ENCODE results near the gene LHX1. TPM values are rescaled to one million over a fixed set of nuclear protein-coding genes. Genes with fewer than 3 reads are reported as not detected.

The LHX1 gene
- total and polyA plus RNA-seq, 3 donors from 2014 or later: 0.06 to 0.51 (median 0.39) TPM

DNA sequence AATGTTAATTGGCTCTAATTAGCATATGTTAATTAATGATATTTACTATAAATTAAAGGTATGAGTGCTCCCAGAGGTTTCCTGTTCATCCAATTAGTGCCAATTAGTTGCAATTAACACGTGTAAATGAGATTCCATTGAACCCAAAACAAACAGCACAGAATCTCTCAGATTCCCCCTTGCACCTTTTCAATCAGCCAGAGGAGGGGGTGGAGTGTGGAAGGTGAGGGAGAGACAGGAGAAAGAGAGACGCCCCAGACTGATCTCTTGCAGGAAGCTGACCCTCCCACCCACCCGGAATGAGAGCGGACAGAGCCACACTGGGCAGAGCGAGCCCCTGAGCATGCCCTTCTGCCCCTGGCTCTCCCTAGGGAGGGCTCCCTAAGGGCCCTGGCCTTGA is 24.1 kb upstream of the LHX1 start:
- no peak for DNase-seq
- intact Hi-C loops (cut with DNase I; ENCODE audit: low total_unique reads): no loop called here
- Histone ChIP-seq H3K4me1 (no peaks in the 10 kb centered on the region), H3K36me3 (ENCODE audit: low read depth, missing control alignments) (no peaks in the 10 kb centered on the region), H3K9me3 (no peaks in the 10 kb centered on the region), H3K4me3 (no peak overlapping the region), H3K27ac (no peak overlapping the region), H3K27me3 (no peaks in the 10 kb centered on the region)
- no peak for TF ChIP-seq POLR2A (IDR thresholded peaks at IDR 0.05)
- TF ChIP-seq, protein P1, sequence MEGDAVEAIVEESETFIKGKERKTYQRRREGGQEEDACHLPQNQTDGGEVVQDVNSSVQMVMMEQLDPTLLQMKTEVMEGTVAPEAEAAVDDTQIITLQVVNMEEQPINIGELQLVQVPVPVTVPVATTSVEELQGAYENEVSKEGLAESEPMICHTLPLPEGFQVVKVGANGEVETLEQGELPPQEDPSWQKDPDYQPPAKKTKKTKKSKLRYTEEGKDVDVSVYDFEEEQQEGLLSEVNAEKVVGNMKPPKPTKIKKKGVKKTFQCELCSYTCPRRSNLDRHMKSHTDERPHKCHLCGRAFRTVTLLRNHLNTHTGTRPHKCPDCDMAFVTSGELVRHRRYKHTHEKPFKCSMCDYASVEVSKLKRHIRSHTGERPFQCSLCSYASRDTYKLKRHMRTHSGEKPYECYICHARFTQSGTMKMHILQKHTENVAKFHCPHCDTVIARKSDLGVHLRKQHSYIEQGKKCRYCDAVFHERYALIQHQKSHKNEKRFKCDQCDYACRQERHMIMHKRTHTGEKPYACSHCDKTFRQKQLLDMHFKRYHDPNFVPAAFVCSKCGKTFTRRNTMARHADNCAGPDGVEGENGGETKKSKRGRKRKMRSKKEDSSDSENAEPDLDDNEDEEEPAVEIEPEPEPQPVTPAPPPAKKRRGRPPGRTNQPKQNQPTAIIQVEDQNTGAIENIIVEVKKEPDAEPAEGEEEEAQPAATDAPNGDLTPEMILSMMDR (IDR thresholded peaks at IDR 0.05): no peak
- 28 to 62% methylated on average over 3 to 5 of the region's 5 CpGs for WGBS, 2 donors

DNA sequence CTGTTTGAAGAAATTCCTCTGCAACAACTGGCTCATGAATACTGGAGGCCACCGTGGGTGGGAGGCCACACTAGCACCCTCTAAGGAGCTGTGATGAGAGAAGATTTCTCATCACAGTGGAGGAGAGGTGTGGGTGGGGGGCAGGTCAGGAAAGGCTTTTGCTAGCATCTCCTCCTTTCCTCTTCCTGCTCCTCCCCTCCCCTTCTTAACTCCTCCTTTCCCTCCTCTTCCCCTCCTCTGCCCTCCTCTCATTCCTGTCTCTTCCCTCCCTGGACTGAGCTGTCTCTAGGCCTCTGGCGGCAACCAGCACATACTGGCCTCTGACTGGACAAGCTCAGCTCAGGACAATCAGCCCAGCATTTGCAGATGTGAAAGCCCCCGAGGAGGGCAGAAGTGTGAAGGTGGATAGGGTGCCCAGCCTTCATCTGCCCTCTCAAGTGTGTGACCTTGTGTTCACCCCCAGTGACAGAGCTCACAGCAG is 19.0 kb upstream of the LHX1 start:
- TF ChIP-seq, protein P1 (IDR thresholded peaks at IDR 0.05): no peak
- TF ChIP-seq POLR2A (IDR thresholded peaks at IDR 0.05): no peak
- intact Hi-C loops (cut with DNase I; ENCODE audit: low total_unique reads): no loop called here
- Histone ChIP-seq H3K9me3 (no peaks in the 10 kb centered on the region), H3K36me3 (ENCODE audit: low read depth, missing control alignments) (no peaks in the 10 kb centered on the region), H3K4me1 (no peaks in the 10 kb centered on the region), H3K27ac (no peak overlapping the region), H3K4me3 (no peak overlapping the region), H3K27me3 (no peaks in the 10 kb centered on the region)
- WGBS, 2 donors: 52 to 79% methylated on average over 3 of the region's 3 CpGs
- DNase-seq: no peak

DNA sequence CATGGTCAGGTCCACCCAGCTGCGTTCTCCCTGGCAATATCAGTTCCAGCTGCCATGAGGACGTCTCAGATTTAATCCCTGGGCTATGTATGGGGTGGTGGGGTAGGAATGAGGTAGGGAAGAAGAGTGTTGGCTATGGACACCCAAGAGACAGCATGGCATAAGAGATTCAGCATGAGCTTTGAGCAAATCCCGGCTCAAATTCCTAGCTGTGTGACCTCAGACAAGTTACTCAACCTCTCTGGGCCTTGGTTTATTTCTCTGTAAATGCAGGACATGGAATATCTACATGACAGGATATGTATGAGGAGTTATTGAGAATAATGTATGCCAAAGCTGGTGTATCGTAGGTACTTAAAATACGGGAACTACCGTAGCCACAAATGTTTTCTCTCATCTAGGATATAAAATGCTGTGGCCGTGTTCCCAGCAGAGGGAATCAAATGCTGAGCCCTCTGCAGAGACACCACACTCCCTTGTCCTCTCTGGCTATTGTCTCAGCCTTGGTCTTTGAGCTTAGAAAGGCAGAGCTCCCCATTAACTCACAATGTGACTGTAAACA is 17.8 kb upstream of the LHX1 start:
- no peak overlapping the region for H3K4me3 ChIP-seq
- no peaks in the 10 kb centered on the region for H3K4me1 ChIP-seq
- no peak for DNase-seq
- WGBS, 2 donors: 81 to 83% methylated on average over 7 of the region's 7 CpGs
- no peaks in the 10 kb centered on the region for H3K9me3 ChIP-seq
- H3K36me3 ChIP-seq (ENCODE audit: low read depth, missing control alignments): no peaks in the 10 kb centered on the region
- no peak overlapping the region for H3K27ac ChIP-seq
- no peaks in the 10 kb centered on the region for H3K27me3 ChIP-seq
- TF ChIP-seq, protein P1 (IDR thresholded peaks at IDR 0.05): no peak
- TF ChIP-seq POLR2A (IDR thresholded peaks at IDR 0.05): no peak
- intact Hi-C loops (cut with DNase I; ENCODE audit: low total_unique reads): no loop called here

DNA sequence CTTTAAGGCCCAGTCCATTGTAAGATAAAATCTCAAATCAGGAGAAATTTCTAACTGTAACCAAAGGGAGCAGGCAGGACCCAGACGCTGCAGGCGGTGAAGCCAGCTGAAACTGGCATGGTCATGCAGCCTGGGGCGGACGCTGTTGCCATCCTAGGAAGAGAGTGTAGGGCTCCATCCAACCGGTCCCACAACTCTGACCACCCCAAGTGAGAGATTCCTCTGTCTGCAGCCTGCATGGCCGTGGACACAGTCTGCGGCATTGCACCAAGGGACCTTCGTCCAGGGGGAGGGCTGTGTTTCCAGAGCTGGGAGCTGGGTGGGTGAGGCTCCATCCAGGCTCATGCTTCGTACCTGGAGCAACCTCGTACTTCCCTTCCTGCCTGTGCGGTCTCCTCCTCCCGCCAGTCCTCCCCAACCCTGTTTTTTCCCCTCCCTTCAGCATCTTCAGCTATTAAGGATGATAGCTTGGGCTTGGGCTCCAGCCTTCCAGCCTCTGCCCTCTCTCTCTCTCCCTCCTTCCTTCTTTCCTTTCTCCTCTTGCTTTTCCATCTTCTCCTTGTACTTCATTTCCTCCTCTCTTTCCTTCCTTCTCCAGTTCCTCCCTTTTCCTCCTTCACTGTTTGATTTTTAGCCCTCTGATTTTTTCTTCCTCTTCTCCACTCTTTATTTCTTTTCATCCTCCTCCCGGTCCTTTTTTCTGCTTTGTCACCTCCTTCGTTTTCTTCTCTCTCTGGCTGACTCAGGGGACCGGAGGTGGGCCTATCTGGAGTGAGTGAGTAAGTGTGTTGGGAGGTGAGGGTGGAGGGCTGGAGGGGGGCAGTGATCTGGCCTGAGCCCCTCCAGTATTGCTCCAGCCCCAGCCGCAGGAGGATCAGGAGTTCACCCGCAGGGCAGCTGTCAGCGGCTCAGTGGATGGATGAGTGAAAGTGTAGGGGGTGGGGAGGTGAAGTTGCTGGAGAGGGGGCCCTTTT is 17.0 kb upstream of the LHX1 start:
- Histone ChIP-seq H3K4me1 (no peaks in the 10 kb centered on the region), H3K27me3 (no peaks in the 10 kb centered on the region), H3K4me3 (no peak overlapping the region), H3K9me3 (no peaks in the 10 kb centered on the region), H3K27ac (no peak overlapping the region), H3K36me3 (ENCODE audit: low read depth, missing control alignments) (no peaks in the 10 kb centered on the region)
- no peak for DNase-seq
- no peak for TF ChIP-seq POLR2A (IDR thresholded peaks at IDR 0.05)
- TF ChIP-seq, protein P1 (IDR thresholded peaks at IDR 0.05): no peak
- 58 to 64% methylated on average over 18 of the region's 18 CpGs for WGBS, 2 donors
- intact Hi-C loops (cut with DNase I; ENCODE audit: low total_unique reads): no loop called here
